Fibroblast of mammary gland (primary cell): Measurements from ENCODE around the gene LYPD6.
A peak's percentile ranks its signal among the peaks of the same experiment; 100 is the strongest.

Source experiments
- DNase-seq: peaks from one replicate; pipeline ENCODE4 v3.0.0-alpha.2; 2010; ENCODE audit warnings: low read depth
- H3K4me3 ChIP-seq: 2 replicates; pipeline ENCODE4 v1.5.1; 2011; ENCODE audit warnings: low read depth, mild to moderate bottlenecking, low read length, moderate library complexity; ENCODE audit not compliant: control insufficient read depth
- CTCF ChIP-seq: conservative IDR thresholded peaks from 2 replicates; pipeline ENCODE4 v1.5.1; 2011; ENCODE audit warnings: low read depth, low read length, inconsistent platforms; ENCODE audit not compliant: control insufficient read depth, insufficient read depth

LYPD6 gene

GRCh38 chr2:149375801-149376361 is 45.5 kb downstream of the LYPD6 start:
- peak; percentile 7 for DNase-seq
- TF ChIP-seq CTCF, result no peak
- H3K4me3 ChIP-seq, result no peak overlapping the region

- TF ChIP-seq CTCF, result no peak
- DNase-seq, result no peak
- no peak overlapping the region for H3K4me3 ChIP-seq
These were observed 49.8 kb downstream of the LYPD6 start for GRCh38 chr2:149380205-149380604.

- no peak overlapping the region for H3K4me3 ChIP-seq
- no peak for TF ChIP-seq CTCF
- peak; percentile 87 for DNase-seq
These were observed 53.0 kb downstream of the LYPD6 start for GRCh38 chr2:149383340-149383739.

- DNase-seq, result no peak
- no peak for TF ChIP-seq CTCF
- no peak overlapping the region for H3K4me3 ChIP-seq
These were observed 55.0 kb downstream of the LYPD6 start for GRCh38 chr2:149385350-149385749.

- H3K4me3 ChIP-seq, result no peak overlapping the region
- TF ChIP-seq CTCF, result no peak
- DNase-seq, result no peak
These were observed 57.0 kb downstream of the LYPD6 start for GRCh38 chr2:149387411-149387810.

- H3K4me3 ChIP-seq, result no peak overlapping the region
- DNase-seq, result peak; percentile 5
- peak; percentile 14 for TF ChIP-seq CTCF
These were observed 57.9 kb downstream of the LYPD6 start for GRCh38 chr2:149388120-149388816.

GRCh38 chr2:149389506-149390167 is 59.2 kb downstream of the LYPD6 start:
- TF ChIP-seq CTCF, result no peak
- no peak for DNase-seq
- no peak overlapping the region for H3K4me3 ChIP-seq
